ENCODE results near the gene WIF1. TPM values are rescaled to one million over a fixed set of nuclear protein-coding genes. Genes with fewer than 3 reads are reported as not detected.

The WIF1 gene, protein sequence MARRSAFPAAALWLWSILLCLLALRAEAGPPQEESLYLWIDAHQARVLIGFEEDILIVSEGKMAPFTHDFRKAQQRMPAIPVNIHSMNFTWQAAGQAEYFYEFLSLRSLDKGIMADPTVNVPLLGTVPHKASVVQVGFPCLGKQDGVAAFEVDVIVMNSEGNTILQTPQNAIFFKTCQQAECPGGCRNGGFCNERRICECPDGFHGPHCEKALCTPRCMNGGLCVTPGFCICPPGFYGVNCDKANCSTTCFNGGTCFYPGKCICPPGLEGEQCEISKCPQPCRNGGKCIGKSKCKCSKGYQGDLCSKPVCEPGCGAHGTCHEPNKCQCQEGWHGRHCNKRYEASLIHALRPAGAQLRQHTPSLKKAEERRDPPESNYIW
- total RNA-seq = 1 to 10 TPM in 2 of 4 donors, under 1 TPM in 1, not detected in 1; 0.95 to 3.5 (median 1.3) TPM

DNA sequence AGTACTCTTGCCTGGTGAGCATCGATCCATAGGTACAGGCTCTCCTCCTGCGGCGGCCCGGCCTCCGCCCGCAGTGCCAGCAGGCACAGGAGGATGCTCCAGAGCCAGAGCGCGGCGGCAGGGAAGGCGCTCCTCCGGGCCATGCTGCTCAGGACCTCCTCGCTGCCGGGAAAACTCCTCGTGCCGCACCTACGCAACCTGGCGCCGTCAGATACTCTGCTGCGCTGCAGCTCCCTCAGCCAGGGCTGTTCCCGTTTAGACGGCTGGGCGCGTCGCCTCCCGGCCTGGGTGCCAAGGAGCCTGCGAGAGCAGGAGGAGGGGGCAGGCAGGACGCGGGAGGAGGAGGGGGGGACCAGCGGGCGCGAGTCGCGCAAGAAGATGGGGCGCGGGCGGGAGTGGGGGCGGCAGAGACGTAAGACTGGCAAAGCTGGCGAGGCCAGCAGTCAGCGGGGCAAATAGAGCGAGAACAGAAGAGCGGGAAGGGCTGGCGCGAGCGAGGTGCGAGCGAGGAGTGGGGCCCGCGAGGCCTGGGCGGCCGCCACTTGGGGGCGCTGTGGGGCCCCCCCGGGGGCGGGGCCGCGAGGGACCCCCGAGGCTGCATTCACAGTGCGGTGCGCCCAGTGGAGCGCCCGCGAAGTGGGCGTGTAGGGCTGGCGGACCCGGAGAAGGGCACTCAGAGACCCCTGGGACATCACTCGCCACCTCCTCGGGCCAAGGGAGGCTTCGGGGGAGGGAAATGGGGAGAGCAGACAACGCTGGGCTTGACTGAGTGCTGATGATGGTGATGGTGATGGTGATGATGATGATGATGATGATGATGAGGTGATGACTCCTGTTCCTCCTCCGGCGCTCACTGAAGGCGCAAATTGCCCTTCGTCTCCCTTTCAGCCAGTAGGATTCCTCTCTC is at the start of gene WIF1:
TSS of gene WIF1 (minus strand) at position 257 of the 907 bp plus-strand sequence. CDS start at position 143, 114 bp downstream.
- ATAC-seq (ENCODE audit: low FRiP score) (no peak), DNase-seq (ENCODE audit: low spot score) (no peak)
- TF ChIP-seq, protein P1, sequence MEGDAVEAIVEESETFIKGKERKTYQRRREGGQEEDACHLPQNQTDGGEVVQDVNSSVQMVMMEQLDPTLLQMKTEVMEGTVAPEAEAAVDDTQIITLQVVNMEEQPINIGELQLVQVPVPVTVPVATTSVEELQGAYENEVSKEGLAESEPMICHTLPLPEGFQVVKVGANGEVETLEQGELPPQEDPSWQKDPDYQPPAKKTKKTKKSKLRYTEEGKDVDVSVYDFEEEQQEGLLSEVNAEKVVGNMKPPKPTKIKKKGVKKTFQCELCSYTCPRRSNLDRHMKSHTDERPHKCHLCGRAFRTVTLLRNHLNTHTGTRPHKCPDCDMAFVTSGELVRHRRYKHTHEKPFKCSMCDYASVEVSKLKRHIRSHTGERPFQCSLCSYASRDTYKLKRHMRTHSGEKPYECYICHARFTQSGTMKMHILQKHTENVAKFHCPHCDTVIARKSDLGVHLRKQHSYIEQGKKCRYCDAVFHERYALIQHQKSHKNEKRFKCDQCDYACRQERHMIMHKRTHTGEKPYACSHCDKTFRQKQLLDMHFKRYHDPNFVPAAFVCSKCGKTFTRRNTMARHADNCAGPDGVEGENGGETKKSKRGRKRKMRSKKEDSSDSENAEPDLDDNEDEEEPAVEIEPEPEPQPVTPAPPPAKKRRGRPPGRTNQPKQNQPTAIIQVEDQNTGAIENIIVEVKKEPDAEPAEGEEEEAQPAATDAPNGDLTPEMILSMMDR (IDR thresholded peaks at IDR 0.05) = no peak

DNA sequence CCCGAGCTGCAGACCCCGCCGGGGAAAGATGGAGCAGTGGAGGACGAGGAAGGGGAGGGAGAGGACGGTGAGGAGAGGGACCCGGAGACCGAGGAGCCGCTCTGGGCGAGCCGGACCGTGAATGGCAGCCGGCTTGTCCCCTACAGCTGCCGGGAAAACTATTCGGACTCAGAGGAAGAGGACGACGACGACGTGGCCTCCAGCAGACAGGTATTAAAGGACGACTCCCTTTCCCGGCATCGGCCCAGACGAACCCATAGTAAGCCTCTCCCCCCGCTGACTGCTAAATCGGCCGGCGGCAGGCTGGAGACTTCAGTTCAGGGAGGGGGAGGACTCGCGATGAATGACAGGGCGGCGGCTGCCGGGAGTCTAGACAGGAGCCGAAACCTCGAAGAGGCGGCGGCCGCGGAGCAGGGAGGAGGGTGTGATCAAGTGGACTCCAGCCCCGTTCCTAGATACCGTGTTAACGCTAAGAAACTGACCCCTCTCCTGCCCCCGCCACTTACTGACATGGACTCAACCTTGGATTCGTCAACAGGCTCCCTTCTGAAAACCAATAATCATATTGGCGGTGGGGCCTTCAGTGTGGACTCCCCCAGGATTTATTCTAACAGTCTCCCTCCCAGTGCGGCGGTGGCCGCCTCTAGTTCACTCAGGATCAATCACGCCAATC is 49.2 kb upstream of the WIF1 start:
- DNase-seq (ENCODE audit: low spot score) = peak; percentile 38
- TF ChIP-seq, protein P1 (IDR thresholded peaks at IDR 0.05) = no peak

DNA sequence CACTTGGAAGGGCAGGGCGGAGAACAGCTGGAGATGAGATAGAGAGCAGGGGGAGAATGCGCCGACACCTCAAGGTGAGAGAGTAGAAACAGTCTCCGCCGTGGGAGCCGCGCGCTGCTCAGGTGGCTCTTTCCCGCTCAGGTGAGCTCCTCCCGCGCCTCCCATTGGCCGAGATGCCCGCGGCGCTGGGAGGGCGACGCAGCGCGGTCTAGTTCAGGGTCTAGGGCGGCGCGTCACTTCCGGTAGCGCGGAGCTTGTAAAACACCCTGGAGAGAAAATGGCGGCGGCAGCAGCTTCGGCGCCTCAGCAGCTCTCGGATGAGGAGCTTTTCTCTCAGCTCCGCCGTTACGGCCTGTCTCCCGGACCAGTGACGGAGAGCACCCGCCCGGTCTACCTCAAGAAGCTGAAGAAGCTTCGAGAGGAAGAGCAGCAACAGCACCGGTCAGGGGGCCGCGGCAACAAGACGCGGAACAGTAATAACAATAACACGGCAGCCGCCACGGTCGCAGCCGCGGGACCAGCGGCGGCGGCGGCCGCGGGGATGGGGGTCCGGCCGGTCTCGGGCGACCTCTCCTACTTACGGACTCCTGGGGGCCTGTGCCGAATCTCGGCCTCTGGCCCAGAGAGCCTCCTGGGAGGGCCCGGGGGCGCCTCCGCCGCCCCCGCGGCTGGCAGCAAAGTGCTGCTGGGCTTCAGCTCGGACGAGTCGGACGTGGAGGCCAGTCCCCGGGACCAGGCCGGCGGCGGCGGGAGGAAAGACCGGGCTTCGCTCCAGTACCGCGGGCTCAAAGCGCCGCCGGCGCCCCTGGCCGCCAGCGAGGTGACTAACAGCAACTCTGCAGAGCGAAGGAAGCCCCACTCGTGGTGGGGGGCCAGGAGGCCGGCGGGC is 48.5 kb upstream of the WIF1 start, which contains the start of gene LEMD3:
TSS of gene LEMD3 (plus strand) at position 264 of the 889 bp plus-strand sequence. CDS start at position 278, 14 bp downstream.
- TF ChIP-seq, protein P1 (IDR thresholded peaks at IDR 0.05) = no peak
- peak; percentile 88 for DNase-seq (ENCODE audit: low spot score)
- ATAC-seq (ENCODE audit: low FRiP score) = peak; percentile 97

More for the DNA sequence above, 49.2 kb upstream of the WIF1 start:
- ATAC-seq (ENCODE audit: low FRiP score) = peak; percentile 49

DNA sequence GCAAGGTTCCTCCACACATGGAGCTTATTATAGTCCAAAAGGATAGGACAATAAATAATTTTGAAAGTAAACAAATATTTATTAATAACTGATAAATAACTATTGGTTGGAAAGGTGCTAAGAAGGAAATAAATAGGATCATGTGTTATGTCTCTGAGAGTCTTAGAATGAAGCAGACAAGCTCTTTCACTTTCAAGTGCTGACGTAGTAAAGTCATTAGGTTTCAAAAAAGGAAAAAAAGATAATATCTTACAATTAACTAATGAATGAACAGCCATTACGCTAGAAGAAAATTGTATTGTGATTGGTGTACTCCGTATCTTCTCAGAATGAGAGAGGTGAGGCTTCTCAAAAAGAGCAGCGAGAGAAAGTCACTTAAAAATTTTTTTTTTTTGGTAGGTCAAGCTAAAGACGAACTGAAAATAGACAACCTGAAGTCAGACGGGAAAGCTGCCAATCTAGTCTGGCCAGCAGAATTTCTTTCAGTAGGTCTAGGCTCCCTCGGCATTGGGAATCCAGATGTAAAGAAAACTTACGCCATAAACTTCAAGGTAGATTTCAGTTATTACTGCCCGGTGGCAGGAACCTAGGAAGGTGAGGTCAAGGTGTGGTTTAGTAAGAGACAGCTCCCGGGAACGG is 47.7 kb upstream of the WIF1 start:
- DNase-seq (ENCODE audit: low spot score) (no peak), ATAC-seq (ENCODE audit: low FRiP score) (no peak)
- TF ChIP-seq, protein P1 (IDR thresholded peaks at IDR 0.05) = no peak

DNA sequence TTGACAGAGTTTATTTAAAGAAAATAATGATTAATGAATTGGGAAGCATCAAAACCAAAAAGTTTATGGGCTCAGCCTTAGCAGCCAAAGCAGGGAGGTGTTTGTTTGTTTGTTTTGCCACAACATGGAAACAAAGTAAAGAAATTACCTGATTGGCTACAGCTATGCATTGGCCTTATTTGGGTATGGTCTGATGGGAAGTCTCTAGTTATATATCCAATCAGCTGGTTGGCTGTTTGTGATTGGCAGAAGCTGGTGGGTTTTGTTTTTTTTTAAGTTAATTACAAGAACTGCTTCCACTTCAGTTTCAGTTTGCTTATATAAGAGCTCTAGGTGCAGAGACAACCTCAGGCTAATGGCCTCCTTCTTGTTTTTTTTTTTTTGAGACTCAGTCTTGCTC is 43.7 kb upstream of the WIF1 start:
- TF ChIP-seq, protein P1 (IDR thresholded peaks at IDR 0.05) = no peak
- no peak for ATAC-seq (ENCODE audit: low FRiP score)
- DNase-seq (ENCODE audit: low spot score) = no peak
